Stimulated activated CD4-positive, alpha-beta T cell treated with anti-CD3 and anti-CD28 coated beads, Interleukin-1b, Interleukin-23, amount 100 ng/mL, for 24 hours (primary cell): ENCODE data around the gene CNFN.

ENCODE experiments used
- DNase-seq, 4 experiments: peaks; one replicate each; pipeline ENCODE4 v3.0.0-alpha.2; 2020; ENCODE audit warnings: low read depth in 4 of 4, low spot score in 1 of 4

The CNFN gene

DNA sequence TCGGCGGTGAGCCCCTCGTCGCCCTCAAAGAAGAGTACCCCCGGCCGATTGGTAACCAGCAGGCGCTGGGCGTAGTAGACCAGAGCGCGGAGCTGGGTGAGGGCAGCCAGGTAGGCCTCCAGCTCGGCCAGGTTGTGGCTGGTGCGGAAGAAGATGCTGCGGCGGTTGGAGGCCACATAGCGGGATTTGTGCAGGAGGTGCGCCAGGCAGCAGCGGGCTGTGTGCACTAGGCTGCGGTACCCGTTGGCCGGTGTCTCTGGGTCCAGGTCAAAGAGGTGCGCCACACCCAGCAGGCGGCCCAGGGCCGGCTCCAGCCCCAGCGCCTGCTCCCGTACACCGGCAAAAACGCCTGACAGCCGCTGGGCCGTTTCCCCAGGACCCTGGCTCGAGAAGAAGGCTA, 20.3 kb upstream of the CNFN start:
- DNase-seq: no peak

- no peak for DNase-seq
Measured at GRCh38 chr19:42409477-42409876, 19.4 kb upstream of the CNFN start.

DNA sequence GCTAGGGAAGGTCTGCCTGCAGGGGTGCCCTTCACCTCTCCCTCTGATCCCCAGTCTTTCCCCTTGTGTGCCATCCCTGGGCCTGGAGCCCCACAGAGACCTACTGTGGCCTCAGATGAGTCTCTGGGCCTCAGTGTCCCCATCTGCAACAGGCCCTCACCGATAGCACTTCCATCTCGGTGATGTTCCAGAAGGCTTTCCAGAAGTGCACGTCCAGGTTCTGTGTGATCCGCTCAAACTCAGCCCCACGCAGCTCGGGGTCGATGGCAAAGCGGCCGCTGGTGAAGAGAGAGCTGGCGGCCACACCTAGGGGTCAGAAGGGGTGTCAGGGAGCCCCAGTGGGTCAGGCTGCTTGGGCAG, 17.7 kb upstream of the CNFN start:
- DNase-seq: no peak

DNA sequence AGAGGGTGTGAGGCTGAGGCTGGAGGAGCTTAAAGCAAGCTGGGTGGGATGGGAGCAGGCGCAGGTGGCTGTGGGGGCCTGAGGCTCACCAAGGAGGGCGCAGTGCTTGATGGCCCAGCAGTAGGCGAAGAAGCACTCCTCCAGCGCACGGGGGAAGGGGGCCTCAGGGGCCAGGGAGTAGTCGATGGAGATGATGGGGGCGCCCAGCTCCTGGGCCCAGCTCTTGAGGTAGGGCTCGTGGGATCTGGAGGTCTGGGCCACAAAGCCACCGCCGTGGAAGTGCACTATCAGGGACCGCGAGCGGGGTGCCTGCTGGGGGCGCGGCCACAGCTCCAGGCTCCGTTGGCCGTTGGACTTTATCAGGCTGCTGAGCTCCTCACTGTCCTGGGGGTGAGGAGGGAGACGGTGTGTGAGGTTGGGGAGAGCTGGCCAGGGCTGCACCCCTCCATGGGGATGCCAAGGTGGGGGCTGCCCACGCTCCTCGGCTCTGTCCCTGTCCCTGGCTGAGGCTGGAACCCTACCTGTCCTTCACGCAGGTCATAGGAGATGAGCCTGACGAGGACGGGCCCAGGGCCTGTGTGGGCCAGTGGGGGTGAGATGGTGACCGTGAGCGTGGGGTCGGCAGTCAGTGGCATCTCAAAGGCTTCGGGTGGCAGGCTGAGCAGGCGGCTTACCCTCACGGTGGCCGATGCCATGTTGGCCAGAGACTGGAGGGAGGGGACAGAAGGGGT, 17.2 kb upstream of the CNFN start:
- no peak for DNase-seq

DNA sequence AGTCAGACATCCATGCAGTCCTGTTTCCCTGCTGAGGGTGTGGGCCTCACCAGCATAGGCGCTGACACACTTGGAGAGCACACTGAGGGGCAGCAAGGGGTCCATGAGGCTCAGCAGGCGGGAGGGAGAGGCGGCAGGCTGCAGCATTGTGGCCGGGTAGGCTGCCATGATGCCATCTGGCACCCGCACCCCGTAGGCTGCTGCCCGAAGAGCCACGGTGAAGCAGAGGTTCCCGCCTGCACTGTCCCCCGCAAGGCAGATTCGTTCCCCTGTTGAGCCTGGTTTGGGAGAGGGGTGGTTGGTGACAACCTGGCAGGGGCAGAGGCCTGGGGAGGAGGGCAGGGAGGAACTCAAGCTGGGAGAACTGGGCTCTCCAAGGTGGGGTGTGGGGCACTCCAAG, 16.0 kb upstream of the CNFN start:
- no peak for DNase-seq

DNA sequence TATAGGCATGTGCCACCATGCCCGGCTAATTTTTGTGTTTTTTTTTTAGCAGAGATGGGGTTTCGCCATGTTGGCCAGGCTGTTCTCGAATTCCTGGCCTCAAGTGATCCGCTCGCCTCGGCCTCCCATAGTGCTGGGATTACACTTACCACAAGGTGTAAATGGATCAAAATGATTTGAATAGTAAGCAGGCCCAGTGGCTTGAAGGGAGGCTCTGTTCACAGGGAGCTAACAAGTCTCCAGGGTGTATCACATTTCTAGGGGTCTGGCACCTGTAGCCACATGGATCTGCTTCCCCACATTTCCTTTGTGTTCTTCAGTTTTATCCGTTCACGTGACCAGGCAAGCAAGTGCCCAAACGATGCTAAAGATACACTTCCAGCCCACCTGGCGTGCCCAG, 13.5 kb upstream of the CNFN start:
- no peak for DNase-seq

DNA sequence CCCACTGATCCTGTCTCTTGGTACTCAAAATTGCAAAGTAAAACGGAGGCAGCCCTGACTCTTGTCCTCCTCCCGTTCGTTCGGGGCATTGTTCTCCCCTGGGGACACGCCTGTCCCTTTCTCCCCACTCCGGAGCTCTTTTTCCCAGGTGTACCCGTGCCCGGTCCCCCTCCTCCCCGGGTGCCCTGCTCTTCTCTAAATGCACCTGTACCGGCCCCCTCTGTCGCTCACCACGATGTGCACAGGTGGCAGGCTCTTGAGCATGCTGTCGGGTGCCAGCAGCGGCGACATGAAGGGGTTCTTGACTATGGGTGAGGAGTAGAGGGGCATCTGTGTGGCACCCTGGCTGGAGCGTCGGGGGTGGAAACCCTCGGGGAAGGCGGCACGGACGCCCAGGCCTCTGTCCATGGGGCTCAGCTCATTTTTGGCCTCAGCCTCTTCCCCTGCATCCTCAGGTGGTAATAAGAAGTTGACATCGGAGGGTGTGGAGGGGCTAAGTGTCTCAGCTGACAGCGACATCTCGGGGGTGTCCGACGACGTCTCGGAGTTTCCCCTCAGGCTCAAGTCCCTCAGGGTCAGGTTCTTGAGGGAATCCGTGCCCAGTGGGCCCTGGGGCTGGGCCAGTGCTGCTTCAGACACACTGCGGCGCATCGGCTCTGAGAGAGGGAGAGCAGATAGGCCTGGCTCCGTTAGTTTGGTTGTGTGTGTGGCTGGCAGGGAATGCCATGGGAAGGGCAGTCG, 12.4 kb upstream of the CNFN start:
- no peak for DNase-seq

- peak; percentile 58 to 63 (median 60) for DNase-seq
Measured at GRCh38 chr19:42401365-42402303, 11.5 kb upstream of the CNFN start.

GRCh38 chr19:42400404-42400803, 10.3 kb upstream of the CNFN start:
- no peak for DNase-seq

- no peak for DNase-seq
Measured at GRCh38 chr19:42397263-42398166, 7.4 kb upstream of the CNFN start.

DNA sequence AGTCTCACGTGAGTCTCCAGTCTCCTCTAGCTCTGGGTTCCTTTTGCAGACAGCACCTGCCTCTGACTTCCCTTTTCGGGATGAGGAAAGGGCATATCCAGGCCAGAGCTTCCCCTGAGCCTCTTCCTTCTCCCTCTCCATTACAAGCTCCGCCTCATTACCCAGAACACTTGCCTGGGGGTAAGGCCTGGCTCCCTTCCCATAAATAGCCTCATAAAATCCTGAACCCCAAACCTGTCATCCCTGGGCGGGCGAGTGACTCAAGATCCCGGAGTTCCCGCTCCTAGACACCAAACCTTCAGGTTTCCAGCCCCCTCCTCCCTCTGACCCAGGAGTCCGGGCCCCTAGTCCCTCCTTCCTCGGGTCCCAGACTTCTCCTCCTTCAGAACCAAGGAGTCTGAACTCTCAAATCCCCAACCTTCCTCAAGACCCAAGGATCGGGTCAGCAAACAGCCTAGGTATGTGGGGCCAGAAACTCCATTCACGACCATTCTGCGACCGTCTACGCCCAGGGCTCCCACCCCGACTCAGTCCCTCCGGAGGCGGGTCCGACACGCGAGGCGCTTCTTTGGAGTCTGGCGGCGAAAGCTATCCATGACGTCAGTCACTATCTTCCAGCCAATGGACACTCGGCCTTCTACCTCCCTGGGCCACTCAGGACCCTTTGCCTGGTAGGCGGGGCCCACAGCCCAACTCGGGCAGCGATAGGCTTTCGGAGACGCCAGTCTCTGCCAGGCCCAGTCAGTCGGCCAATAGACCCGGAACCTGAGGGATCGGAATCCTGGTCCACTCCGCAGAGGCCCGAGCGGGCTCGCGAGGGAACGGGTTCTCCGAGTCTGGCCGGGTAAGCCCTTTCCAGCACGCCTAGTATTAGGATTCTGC, 6.5 kb upstream of the CNFN start:
- peak; percentile 77 to 96 (median 88) for DNase-seq

DNA sequence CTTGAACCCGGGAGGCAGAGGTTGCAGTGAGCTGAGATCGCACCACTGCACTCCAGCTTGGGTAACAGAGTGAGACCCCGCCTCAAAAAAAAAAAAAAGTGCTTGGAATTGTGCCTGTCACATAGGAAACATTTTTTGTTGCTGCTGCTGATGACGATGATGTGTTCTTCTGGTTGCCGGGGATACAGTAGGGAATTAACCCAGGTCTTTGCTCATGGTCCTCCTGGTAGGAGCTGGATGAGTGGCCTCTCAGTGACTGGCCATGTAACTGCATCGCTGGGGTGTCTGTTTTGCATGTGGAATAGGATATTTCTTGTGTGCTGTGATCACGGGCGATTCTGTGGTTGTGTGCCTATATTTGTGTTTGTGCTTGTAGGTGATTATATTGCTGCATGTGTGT, 4.7 kb upstream of the CNFN start:
- no peak for DNase-seq

GRCh38 chr19:42392165-42392564, 2.1 kb upstream of the CNFN start:
- DNase-seq: no peak

DNA sequence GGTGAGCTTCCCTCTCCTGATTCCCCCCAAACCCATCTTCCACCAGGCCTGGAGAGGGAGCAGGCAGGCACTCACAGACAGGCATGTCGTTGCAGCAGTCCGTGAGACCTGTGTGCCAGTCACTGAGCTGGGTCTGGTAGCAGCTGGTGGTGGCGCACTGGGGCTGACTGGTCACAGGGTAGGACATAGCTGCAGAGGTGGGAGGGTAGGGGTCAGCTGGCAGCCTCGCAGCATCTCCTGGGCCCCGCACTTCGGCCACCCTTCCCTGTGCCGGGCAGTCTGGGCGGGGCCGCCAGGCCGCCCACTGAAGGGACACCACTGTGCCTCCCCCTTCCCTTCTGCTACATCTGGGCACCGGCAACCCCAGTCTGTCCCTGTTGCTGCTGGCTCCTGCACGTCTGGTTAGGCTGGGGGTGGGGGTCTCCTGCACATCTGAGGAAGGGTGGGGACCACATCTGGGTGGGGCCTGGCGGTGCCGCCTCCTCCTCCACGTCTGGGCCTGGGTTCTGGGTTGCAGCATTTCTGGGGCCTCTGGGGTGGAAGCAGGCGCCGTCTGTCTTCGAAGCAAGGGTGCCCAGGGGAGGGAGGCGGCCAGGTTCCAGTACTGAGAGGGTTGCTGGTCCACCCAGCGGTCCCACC, 1.1 kb downstream of the CNFN start:
- DNase-seq: no peak

DNA sequence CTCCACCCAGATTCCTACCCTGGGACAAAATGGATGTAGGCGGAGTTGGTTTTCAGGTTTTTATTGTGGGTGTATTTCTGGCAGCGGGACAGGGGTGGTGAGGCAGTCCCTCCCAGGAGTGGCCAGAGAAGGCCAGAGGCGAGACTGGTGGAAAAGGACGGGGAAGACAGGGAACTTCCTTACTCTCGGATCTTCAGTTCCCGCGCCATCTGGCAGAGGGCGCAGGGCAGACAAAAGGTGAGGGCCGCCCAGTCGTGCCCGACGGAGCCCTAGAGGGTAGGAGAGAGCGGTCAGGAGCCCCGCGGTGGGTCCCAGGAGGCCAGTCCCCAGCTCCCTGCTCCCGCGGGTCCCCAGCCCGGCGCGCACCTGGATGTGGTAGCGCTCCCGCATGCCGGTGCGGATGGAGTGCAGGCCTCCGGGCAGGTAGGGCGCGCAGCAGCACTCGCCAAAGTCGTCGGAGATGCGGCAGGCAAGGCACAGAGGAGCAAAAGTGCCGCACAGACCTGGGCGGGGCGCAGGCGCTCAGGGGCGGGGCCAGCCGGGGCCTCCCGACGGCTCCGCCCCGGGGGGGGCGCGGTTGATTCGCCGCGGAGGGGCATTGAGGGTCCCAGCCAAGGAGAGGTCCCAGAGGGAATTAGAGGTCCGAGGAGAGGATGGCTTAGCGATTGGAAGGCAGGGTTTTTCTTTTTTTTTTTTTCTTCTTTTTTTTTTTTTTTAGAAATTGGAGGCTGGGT, 3.0 kb downstream of the CNFN start:
- DNase-seq: peak; percentile 33 to 57 (median 50)

GRCh38 chr19:42380155-42380554, 9.9 kb downstream of the CNFN start:
- no peak for DNase-seq

- DNase-seq: no peak
Measured at GRCh38 chr19:42378225-42379215, 11.6 kb downstream of the CNFN start.
